ENCODE results near the gene ARHGEF28.

DNA sequence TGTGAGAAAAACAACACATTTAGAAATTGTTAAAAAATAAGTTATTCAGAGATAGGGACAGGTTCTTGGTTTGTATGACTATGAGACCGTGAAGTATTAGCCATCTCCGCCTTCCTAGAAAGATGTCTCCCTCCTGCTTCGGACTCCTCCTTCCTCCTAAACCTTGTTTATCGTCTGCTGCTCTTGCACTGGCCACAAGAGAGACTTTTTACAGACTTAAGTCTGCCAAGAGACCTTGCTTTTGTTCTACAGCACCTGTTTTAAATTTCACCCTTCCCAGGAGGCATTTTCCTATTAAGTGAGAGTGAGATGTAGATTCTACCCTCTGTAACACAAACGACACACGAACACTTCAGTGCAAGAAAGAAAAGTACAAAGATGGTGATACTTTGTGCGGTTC lies 274.6 kb downstream of the ARHGEF28 start:
- TF ChIP-seq MAZ (IDR thresholded peaks at IDR 0.05; ENCODE audit: borderline replicate concordance, low read depth, low read length) (no peak), SMC3 (IDR thresholded peaks at IDR 0.05; ENCODE audit: low read depth, low read length) (no peak), CTCF (conservative IDR thresholded peaks at IDR 0.05; ENCODE audit: low read depth, low read length) (no peak), MXI1 (IDR thresholded peaks at IDR 0.05; ENCODE audit: borderline replicate concordance, low read depth, low read length) (no peak), POLR2A (IDR thresholded peaks at IDR 0.05; ENCODE audit: low read depth, low read length) (no peak)
